SK-N-SH treated with all-trans-retinoic acid at 6 μM for 48 hours (cell line): Measurements from ENCODE around the gene DNAAF1.
A peak's percentile ranks its signal among the peaks of the same experiment; 100 is the strongest.

ENCODE experiments used
- ATAC-seq: fragments of 200-7000 bp; cut with Tn5 transposase; 3 replicates; pipeline ENCODE4 v1.9.1; 2020; ENCODE audit warnings: mild to moderate bottlenecking, moderate library complexity
- ARNTL ChIP-seq: fragments of 450-650 bp; formaldehyde crosslinking; IDR thresholded peaks from 2 replicates; pipeline ENCODE4 v1.5.0; 2020; ENCODE audit warnings: low read depth, mild to moderate bottlenecking, moderate library complexity, borderline replicate concordance
- BACH2 ChIP-seq: fragments of 250-450 bp; sonication (Bioruptor Pico); IDR thresholded peaks from 2 replicates; pipeline ENCODE4 v1.9.0; 2021; ENCODE audit warnings: mild to moderate bottlenecking, borderline replicate concordance
- CSDC2 ChIP-seq: fragments of 250-450 bp; sonication (Bioruptor Pico); IDR thresholded peaks from 2 replicates; pipeline ENCODE4 v1.5.0; 2020; ENCODE audit warnings: mild to moderate bottlenecking, moderate library complexity
- ESRRG ChIP-seq: fragments of 250-450 bp; sonication (Bioruptor Pico); IDR thresholded peaks from 2 replicates; pipeline ENCODE4 v1.6.1; 2021; ENCODE audit warnings: mild to moderate bottlenecking
- GLIS3 ChIP-seq: fragments of 250-450 bp; sonication (Bioruptor Pico); IDR thresholded peaks from 2 replicates; pipeline ENCODE4 v1.5.0; 2020; ENCODE audit warnings: mild to moderate bottlenecking, moderate library complexity
- OSR1 ChIP-seq: fragments of 250-450 bp; sonication (Bioruptor Pico); IDR thresholded peaks from 2 replicates; pipeline ENCODE4 v1.8.0; 2022; ENCODE audit warnings: moderate library complexity, mild to moderate bottlenecking, inconsistent platforms
- PPARA ChIP-seq: fragments of 250-450 bp; sonication (Bioruptor Pico); IDR thresholded peaks from 2 replicates; pipeline ENCODE4 v1.5.0; 2020; ENCODE audit warnings: mild to moderate bottlenecking, borderline replicate concordance
- RARB ChIP-seq: fragments of 250-450 bp; sonication (Bioruptor Pico); IDR thresholded peaks from 2 replicates; pipeline ENCODE4 v1.8.0; 2021; ENCODE audit warnings: mild to moderate bottlenecking, moderate library complexity
- SNAI2 ChIP-seq: fragments of 250-450 bp; sonication (Bioruptor Pico); IDR thresholded peaks from 2 replicates; pipeline ENCODE4 v1.5.0; 2020; ENCODE audit warnings: mild to moderate bottlenecking, moderate library complexity
- TCF4 ChIP-seq: fragments of 250-450 bp; sonication (Bioruptor Pico); IDR thresholded peaks from 2 replicates; pipeline ENCODE4 v1.8.0; 2021; ENCODE audit warnings: mild to moderate bottlenecking, moderate library complexity, borderline replicate concordance
- TOX ChIP-seq: fragments of 250-450 bp; sonication (Bioruptor Pico); IDR thresholded peaks from 2 replicates; pipeline ENCODE4 v1.8.0; 2021; ENCODE audit warnings: mild to moderate bottlenecking, moderate library complexity, borderline replicate concordance
- ZC3H10 ChIP-seq: fragments of 250-450 bp; sonication (Bioruptor Pico); IDR thresholded peaks from 2 replicates; pipeline ENCODE4 v1.5.1; 2021; ENCODE audit warnings: mild to moderate bottlenecking, moderate library complexity
- ZFP3 ChIP-seq: fragments of 250-450 bp; sonication (Bioruptor Pico); IDR thresholded peaks from 2 replicates; pipeline ENCODE4 v1.5.0; 2020; ENCODE audit warnings: mild to moderate bottlenecking, moderate library complexity
- ZFP30 ChIP-seq: fragments of 450-650 bp; formaldehyde crosslinking; IDR thresholded peaks from 2 replicates; pipeline ENCODE4 v1.5.0; 2022; ENCODE audit warnings: mild to moderate bottlenecking, moderate library complexity
- ZNF565 ChIP-seq: fragments of 450-650 bp; formaldehyde crosslinking; conservative IDR thresholded peaks from 2 replicates; pipeline ENCODE4 v1.5.0; 2020; ENCODE audit warnings: low read depth, mild to moderate bottlenecking, moderate library complexity
- ZNF70 ChIP-seq: fragments of 450-650 bp; formaldehyde crosslinking; IDR thresholded peaks from 2 replicates; pipeline ENCODE4 v1.5.0; 2020; ENCODE audit warnings: mild to moderate bottlenecking, moderate library complexity
- ZNF8 ChIP-seq: fragments of 450-650 bp; formaldehyde crosslinking; IDR thresholded peaks from 2 replicates; pipeline ENCODE4 v1.5.0; 2020; ENCODE audit warnings: mild to moderate bottlenecking, moderate library complexity
- TF ChIP-seq, protein P1 (sequence below): fragments of 250-450 bp; sonication (Bioruptor Pico); IDR thresholded peaks from 2 replicates; pipeline ENCODE4 v1.5.1; 2020; ENCODE audit warnings: low read depth, mild to moderate bottlenecking, moderate library complexity
- TF ChIP-seq, protein P2 (sequence below): fragments of 250-450 bp; sonication (Bioruptor Pico); IDR thresholded peaks from 2 replicates; pipeline ENCODE4 v1.8.0; 2020; ENCODE audit warnings: mild to moderate bottlenecking, moderate library complexity, borderline replicate concordance
- TF ChIP-seq, protein P3 (sequence below): fragments of 250-450 bp; sonication (Bioruptor Pico); IDR thresholded peaks from 2 replicates; pipeline ENCODE4 v1.5.0; 2020; ENCODE audit warnings: mild to moderate bottlenecking, moderate library complexity
- TF ChIP-seq, protein P4 (sequence below): fragments of 250-450 bp; sonication (Bioruptor Pico); IDR thresholded peaks from 2 replicates; pipeline ENCODE4 v1.5.1; 2021; ENCODE audit warnings: mild to moderate bottlenecking, moderate library complexity

DNAAF1 gene

DNA sequence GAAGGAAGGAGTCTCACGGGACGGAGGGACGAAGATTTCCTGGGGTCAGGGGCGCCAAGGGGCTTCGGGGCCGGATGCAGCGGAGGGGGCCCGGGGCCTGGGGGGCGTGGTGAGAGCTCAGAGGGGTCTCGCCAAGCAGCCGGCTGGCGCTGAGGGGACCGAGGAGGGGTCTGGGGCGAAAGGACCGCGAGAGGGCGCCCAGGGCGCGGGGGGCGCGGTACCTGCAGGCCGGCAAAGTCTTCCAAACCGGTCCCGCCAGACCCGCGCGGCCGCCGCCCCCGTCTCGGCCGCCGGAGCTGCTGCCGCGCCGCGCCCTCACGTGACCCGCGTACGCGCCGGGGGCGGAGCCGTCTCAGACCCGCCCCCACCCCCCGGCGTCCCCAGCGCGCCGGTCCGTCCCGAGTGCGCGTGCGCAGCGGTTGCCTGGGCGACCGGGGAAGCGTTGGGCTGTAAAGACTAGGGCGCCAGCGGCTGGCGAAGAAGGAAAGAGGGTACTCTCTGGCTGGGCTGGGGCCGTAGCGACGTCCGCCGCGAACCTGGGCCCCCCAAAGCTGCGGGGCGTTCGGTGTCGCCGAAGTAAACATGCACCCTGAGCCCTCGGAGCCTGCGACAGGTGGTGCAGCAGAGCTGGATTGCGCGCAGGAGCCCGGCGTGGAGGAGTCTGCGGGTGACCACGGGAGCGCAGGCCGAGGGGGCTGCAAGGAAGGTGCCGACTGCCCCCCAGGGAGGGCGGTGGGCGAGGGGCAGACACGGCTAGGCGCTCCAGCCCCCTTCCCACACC, at the start of gene DNAAF1, which contains the start of gene HSDL1:
Gene DNAAF1 (plus strand): TSS at position 450 of the 781 bp plus-strand sequence. CDS start 133 bp downstream, at position 583.
Gene HSDL1 (minus strand): TSS at position 319 of the 781 bp plus-strand sequence. CDS start 13,856 bp downstream, outside the sequence.
- peak; percentile 87 for ATAC-seq
- TF ChIP-seq CSDC2 (CRISPR knock-in tag): no peak
- TF ChIP-seq, protein P1, sequence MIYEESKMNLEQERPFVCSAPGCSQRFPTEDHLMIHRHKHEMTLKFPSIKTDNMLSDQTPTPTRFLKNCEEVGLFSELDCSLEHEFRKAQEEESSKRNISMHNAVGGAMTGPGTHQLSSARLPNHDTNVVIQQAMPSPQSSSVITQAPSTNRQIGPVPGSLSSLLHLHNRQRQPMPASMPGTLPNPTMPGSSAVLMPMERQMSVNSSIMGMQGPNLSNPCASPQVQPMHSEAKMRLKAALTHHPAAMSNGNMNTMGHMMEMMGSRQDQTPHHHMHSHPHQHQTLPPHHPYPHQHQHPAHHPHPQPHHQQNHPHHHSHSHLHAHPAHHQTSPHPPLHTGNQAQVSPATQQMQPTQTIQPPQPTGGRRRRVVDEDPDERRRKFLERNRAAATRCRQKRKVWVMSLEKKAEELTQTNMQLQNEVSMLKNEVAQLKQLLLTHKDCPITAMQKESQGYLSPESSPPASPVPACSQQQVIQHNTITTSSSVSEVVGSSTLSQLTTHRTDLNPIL (CRISPR knock-in tag): no peak
- TF ChIP-seq OSR1 (CRISPR knock-in tag): no peak
- TF ChIP-seq PPARA (CRISPR knock-in tag): no peak
- TF ChIP-seq BACH2 (CRISPR knock-in tag): no peak
- TF ChIP-seq SNAI2: no peak
- TF ChIP-seq ZFP30 (CRISPR knock-in tag): no peak

DNA sequence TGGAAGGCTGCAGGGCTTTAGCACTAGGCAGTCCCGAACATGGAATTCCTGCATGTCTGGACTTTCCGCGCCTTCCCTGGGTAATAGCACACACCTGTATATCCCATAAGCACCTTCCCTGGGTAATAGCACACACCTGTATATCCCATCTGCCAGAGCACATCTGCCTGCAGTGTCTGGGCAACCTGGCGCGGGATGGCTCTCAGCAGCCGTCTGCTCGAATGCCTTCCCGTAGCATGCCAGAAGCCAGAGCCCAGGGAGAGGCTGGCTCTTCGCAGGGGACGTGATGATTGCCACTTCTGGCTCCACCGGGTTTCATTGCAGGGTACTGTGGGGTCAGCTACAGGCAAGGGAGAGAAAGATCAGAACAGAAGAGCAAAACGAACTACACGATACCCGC, 49.6 kb upstream of the DNAAF1 start:
- no peak for TF ChIP-seq ZFP3 (CRISPR knock-in tag)
- TF ChIP-seq ZNF8: no peak
- no peak for TF ChIP-seq PPARA (CRISPR knock-in tag)
- no peak for TF ChIP-seq ZC3H10 (CRISPR knock-in tag)
- TF ChIP-seq, protein P2, sequence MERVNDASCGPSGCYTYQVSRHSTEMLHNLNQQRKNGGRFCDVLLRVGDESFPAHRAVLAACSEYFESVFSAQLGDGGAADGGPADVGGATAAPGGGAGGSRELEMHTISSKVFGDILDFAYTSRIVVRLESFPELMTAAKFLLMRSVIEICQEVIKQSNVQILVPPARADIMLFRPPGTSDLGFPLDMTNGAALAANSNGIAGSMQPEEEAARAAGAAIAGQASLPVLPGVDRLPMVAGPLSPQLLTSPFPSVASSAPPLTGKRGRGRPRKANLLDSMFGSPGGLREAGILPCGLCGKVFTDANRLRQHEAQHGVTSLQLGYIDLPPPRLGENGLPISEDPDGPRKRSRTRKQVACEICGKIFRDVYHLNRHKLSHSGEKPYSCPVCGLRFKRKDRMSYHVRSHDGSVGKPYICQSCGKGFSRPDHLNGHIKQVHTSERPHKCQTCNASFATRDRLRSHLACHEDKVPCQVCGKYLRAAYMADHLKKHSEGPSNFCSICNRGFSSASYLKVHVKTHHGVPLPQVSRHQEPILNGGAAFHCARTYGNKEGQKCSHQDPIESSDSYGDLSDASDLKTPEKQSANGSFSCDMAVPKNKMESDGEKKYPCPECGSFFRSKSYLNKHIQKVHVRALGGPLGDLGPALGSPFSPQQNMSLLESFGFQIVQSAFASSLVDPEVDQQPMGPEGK: no peak
- TF ChIP-seq, protein P3, sequence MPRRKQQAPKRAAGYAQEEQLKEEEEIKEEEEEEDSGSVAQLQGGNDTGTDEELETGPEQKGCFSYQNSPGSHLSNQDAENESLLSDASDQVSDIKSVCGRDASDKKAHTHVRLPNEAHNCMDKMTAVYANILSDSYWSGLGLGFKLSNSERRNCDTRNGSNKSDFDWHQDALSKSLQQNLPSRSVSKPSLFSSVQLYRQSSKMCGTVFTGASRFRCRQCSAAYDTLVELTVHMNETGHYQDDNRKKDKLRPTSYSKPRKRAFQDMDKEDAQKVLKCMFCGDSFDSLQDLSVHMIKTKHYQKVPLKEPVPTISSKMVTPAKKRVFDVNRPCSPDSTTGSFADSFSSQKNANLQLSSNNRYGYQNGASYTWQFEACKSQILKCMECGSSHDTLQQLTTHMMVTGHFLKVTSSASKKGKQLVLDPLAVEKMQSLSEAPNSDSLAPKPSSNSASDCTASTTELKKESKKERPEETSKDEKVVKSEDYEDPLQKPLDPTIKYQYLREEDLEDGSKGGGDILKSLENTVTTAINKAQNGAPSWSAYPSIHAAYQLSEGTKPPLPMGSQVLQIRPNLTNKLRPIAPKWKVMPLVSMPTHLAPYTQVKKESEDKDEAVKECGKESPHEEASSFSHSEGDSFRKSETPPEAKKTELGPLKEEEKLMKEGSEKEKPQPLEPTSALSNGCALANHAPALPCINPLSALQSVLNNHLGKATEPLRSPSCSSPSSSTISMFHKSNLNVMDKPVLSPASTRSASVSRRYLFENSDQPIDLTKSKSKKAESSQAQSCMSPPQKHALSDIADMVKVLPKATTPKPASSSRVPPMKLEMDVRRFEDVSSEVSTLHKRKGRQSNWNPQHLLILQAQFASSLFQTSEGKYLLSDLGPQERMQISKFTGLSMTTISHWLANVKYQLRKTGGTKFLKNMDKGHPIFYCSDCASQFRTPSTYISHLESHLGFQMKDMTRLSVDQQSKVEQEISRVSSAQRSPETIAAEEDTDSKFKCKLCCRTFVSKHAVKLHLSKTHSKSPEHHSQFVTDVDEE (CRISPR knock-in tag): no peak
- TF ChIP-seq OSR1 (CRISPR knock-in tag): no peak
- no peak for TF ChIP-seq TOX (CRISPR knock-in tag)
- no peak for TF ChIP-seq ZNF565 (CRISPR knock-in tag)
- no peak for TF ChIP-seq SNAI2
- TF ChIP-seq ZNF70 (CRISPR knock-in tag): no peak
- TF ChIP-seq ESRRG (CRISPR knock-in tag): no peak
- no peak for ATAC-seq

DNA sequence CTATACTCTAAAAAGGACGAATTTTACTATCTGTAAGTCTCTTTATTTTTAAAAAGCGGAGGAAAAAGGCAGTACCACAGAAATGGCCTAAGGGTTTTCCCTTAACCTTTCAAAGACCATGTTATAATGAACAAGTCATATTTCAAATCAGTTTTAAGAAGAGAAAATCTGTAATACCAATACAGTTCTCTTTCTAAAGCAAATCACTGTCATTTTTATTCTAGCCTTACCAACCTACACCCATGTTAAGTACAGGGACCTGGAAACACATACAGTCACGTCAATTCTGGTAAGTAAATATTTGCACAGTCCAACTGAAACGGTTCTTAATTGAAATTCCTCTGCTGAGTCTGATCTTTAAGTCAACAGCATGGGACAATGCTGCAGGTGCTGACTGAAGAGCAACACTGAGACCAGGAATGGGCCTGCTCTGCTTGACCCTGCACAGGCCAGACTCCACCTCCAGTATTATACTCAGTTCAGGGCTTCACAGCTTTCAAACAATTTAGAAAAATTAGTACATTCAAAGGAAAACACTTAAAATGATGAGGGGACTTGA, 48.6 kb upstream of the DNAAF1 start:
- ATAC-seq: no peak
- TF ChIP-seq ESRRG (CRISPR knock-in tag) (no peak), ZC3H10 (CRISPR knock-in tag) (no peak), PPARA (CRISPR knock-in tag) (no peak), ARNTL (CRISPR knock-in tag) (no peak), GLIS3 (CRISPR knock-in tag) (no peak), ZNF565 (CRISPR knock-in tag) (no peak), RARB (CRISPR knock-in tag) (no peak), TOX (CRISPR knock-in tag) (no peak), TCF4 (CRISPR knock-in tag) (no peak), ZFP3 (CRISPR knock-in tag) (no peak)
- TF ChIP-seq, protein P4, sequence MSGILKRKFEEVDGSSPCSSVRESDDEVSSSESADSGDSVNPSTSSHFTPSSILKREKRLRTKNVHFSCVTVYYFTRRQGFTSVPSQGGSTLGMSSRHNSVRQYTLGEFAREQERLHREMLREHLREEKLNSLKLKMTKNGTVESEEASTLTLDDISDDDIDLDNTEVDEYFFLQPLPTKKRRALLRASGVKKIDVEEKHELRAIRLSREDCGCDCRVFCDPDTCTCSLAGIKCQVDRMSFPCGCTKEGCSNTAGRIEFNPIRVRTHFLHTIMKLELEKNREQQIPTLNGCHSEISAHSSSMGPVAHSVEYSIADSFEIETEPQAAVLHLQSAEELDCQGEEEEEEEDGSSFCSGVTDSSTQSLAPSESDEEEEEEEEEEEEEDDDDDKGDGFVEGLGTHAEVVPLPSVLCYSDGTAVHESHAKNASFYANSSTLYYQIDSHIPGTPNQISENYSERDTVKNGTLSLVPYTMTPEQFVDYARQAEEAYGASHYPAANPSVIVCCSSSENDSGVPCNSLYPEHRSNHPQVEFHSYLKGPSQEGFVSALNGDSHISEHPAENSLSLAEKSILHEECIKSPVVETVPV: no peak
- TF ChIP-seq, protein P1 (CRISPR knock-in tag): no peak
